ENCODE results near the gene SHC4.
"Not testable (repeated sequence)": the region's sequence is repeated elsewhere in the genome, so short reads cannot be mapped to it uniquely, and the experiment has no call there.

Gene SHC4

GRCh38 chr15:48963524-48964113, at the start of gene SHC4:
Gene SHC4, minus strand, starts transcription at chr15:48963919. Its CDS starts 904 bp downstream, at chr15:48963015.
- DNase-seq = peak; percentile 21

- no peak for DNase-seq
Measured at GRCh38 chr15:48999314-48999713, 35.6 kb upstream of the SHC4 start.

GRCh38 chr15:48996276-48996675, 32.6 kb upstream of the SHC4 start:
- no peak for DNase-seq

- no peak for DNase-seq
Measured at GRCh38 chr15:48993380-48993779, 29.7 kb upstream of the SHC4 start.

GRCh38 chr15:48992545-48992944, 28.8 kb upstream of the SHC4 start:
- no peak for DNase-seq

GRCh38 chr15:48992096-48992495, 28.4 kb upstream of the SHC4 start:
- no peak for DNase-seq

GRCh38 chr15:48989170-48989569, 25.5 kb upstream of the SHC4 start:
- DNase-seq = no peak

- no peak for DNase-seq
Measured at GRCh38 chr15:48987142-48987541, 23.4 kb upstream of the SHC4 start.

GRCh38 chr15:48986240-48986639, 22.5 kb upstream of the SHC4 start:
- no peak for DNase-seq

- DNase-seq = no peak
Measured at GRCh38 chr15:48985516-48985915, 21.8 kb upstream of the SHC4 start.

- DNase-seq = no peak
Measured at GRCh38 chr15:48984811-48985352, 21.2 kb upstream of the SHC4 start.

GRCh38 chr15:48984021-48984710, 20.4 kb upstream of the SHC4 start:
- no peak for DNase-seq

- no peak for DNase-seq
Measured at GRCh38 chr15:48983300-48983699, 19.6 kb upstream of the SHC4 start.

GRCh38 chr15:48981941-48982340, 18.2 kb upstream of the SHC4 start:
- no peak for DNase-seq

- DNase-seq = no peak
Measured at GRCh38 chr15:48978638-48979037, 14.9 kb upstream of the SHC4 start.

GRCh38 chr15:48976444-48977088, 12.8 kb upstream of the SHC4 start:
- DNase-seq = no peak

GRCh38 chr15:48975472-48976419, 12.0 kb upstream of the SHC4 start:
- DNase-seq = peak; percentile 81

- no peak for DNase-seq
Measured at GRCh38 chr15:48974882-48975281, 11.2 kb upstream of the SHC4 start.

GRCh38 chr15:48972750-48973503, 9.2 kb upstream of the SHC4 start:
- DNase-seq = no peak

- DNase-seq = not testable (repeated sequence)
Measured at GRCh38 chr15:48970926-48971325, 7.2 kb upstream of the SHC4 start.

- DNase-seq = no peak
Measured at GRCh38 chr15:48968066-48968465, 4.3 kb upstream of the SHC4 start.

- no peak for DNase-seq
Measured at GRCh38 chr15:48967336-48967735, 3.6 kb upstream of the SHC4 start.
